PC-3 (cell line): Measurements from ENCODE around the gene ZNF469. TPM values are rescaled to one million over a fixed set of nuclear protein-coding genes. Genes with fewer than 3 reads are reported as not detected.

Source experiments
- ATAC-seq: fragments of 200-7000 bp; cut with Tn5 transposase; 2 replicates; pipeline ENCODE4 v1.9.1; 2020; ENCODE audit warnings: mild to moderate bottlenecking, moderate library complexity
- BruUV-seq: library from RNA; stranded (reverse); fragments of 400-500 nt; replicated peaks from 2 replicates; lab custom pipeline; 2021; lab: Mats Ljungman, UMichigan
- CTCF ChIA-PET: fragments of 300-600 bp; sonication (Branson Sonifier 250); formaldehyde crosslinking; loops from one replicate; lab custom pipeline; 2022; ENCODE audit warnings: antibody characterized with exemption; lab: Charles Lee
- POLR2A ChIA-PET: fragments of 300-600 bp; sonication (Branson Sonifier 250); formaldehyde crosslinking; loops from one replicate; lab custom pipeline; 2022; ENCODE audit warnings: antibody characterized with exemption; ENCODE audit not compliant: unreplicated experiment; lab: Charles Lee
- DNase-seq: peaks from one replicate; pipeline ENCODE4 v3.0.0-alpha.2; 2015
- H2AFZ ChIP-seq: fragments of 300-600 bp; sonication (generic); 2 replicates; pipeline ENCODE4 v1.6.0; 2016; ENCODE audit warnings: antibody characterized with exemption, low read length
- H3F3A ChIP-seq: fragments of 300-600 bp; sonication (generic); one replicate; pipeline ENCODE4 v1.6.0; 2017; ENCODE audit warnings: antibody characterized with exemption, low read length, control low read depth, mild to moderate bottlenecking; ENCODE audit not compliant: unreplicated experiment
- H3K27ac ChIP-seq: fragments of 300-600 bp; sonication (generic); 2 replicates; pipeline ENCODE4 v1.5.1; 2016; ENCODE audit warnings: mild to moderate bottlenecking, low read length
- H3K27me3 ChIP-seq: fragments of 300-600 bp; sonication (generic); 2 replicates; pipeline ENCODE4 v1.6.1; 2016; ENCODE audit warnings: low read length, mixed read lengths
- H3K36me3 ChIP-seq: fragments of 300-600 bp; sonication (generic); 2 replicates; pipeline ENCODE4 v1.6.1; 2016; ENCODE audit warnings: low read depth, mixed run types, low read length, mixed read lengths
- H3K4me1 ChIP-seq: fragments of 300-600 bp; sonication (generic); 2 replicates; pipeline ENCODE4 v1.5.1; 2016; ENCODE audit warnings: low read length; ENCODE audit not compliant: insufficient read depth
- H3K4me2 ChIP-seq: fragments of 300-600 bp; sonication (generic); 2 replicates; pipeline ENCODE4 v1.6.0; 2016; ENCODE audit warnings: low read length
- H3K4me3 ChIP-seq: fragments of 300-600 bp; sonication (generic); 2 replicates; pipeline ENCODE4 v1.5.1; 2016; ENCODE audit warnings: mild to moderate bottlenecking, low read length, mixed read lengths
- H3K79me2 ChIP-seq: fragments of 300-600 bp; sonication (generic); 2 replicates; pipeline ENCODE4 v1.6.1; 2017; ENCODE audit warnings: low read length, mixed read lengths
- H3K9ac ChIP-seq: fragments of 300-600 bp; sonication (generic); 2 replicates; pipeline ENCODE4 v1.6.0; 2016; ENCODE audit warnings: mild to moderate bottlenecking, low read length
- H3K9me2 ChIP-seq: fragments of 300-600 bp; sonication (generic); replicated peaks from 2 replicates; pipeline ENCODE4 v1.6.1; 2016; ENCODE audit warnings: mixed run types, low read length, mixed read lengths
- H3K9me3 ChIP-seq: fragments of 300-600 bp; sonication (generic); 2 replicates; pipeline ENCODE4 v1.6.1; 2016; ENCODE audit warnings: low read length, mixed read lengths
- H4K20me1 ChIP-seq: fragments of 300-600 bp; sonication (generic); 2 replicates; pipeline ENCODE4 v1.6.1; 2016; ENCODE audit warnings: low read length, mixed read lengths
- CTCF ChIP-seq: fragments of 300-600 bp; sonication (generic); conservative IDR thresholded peaks from 2 replicates; pipeline ENCODE4 v1.5.1; 2017; ENCODE audit warnings: antibody characterized with exemption, low read depth, mild to moderate bottlenecking, low read length
- EZH2 ChIP-seq: fragments of 300-600 bp; sonication (generic); IDR thresholded peaks from one replicate; pipeline ENCODE4 v1.6.1; 2017; ENCODE audit warnings: antibody characterized with exemption, mild to moderate bottlenecking, low read length; ENCODE audit not compliant: unreplicated experiment
- EZH2phosphoT487 ChIP-seq: fragments of 300-600 bp; sonication (generic); IDR thresholded peaks from 2 replicates; pipeline ENCODE4 v1.6.1; 2018; ENCODE audit warnings: mild to moderate bottlenecking, antibody characterized with exemption, low read length, borderline replicate concordance
- intact Hi-C: fragments of 100-400 bp; cut with micrococcal nuclease; formaldehyde crosslinking; loops from 2 replicates; pipeline ENCODE4 v1.9.0; 2023
- total RNA-seq: library from RNA; depleted of rRNA; stranded (reverse); fragments of >200 nt; gene quantifications from 2 replicates; pipeline ENCODE4 v1.2.3, GENCODE V29; 2014

Gene ZNF469
- total RNA-seq, 1 experiment from 2014 or later = 3.1 TPM

- Histone ChIP-seq H3K9me2 (no peaks in the 10 kb centered on the region), H3K4me2 (no peak overlapping the region), H3K27ac (no peak overlapping the region), H3K27me3 (no peaks in the 10 kb centered on the region), H3K9ac (no peak overlapping the region), H2AFZ (no peak overlapping the region), H3K4me1 (no peaks in the 10 kb centered on the region), H3F3A (no peaks in the 10 kb centered on the region), H3K9me3 (no peaks in the 10 kb centered on the region), H3K79me2 (no peaks in the 10 kb centered on the region), H3K4me3 (no peak overlapping the region), H3K36me3 (no peaks in the 10 kb centered on the region), H4K20me1 (no peaks in the 10 kb centered on the region)
- ATAC-seq = no peak
- intact Hi-C loops = no loop called here
- ChIA-PET POLR2A (no interaction called here), CTCF (no interaction called here)
- DNase-seq = no peak
- TF ChIP-seq EZH2phosphoT487 (no peak), CTCF (no peak), EZH2 (no peak)
- BruUV-seq = no TSS peak
Measured at GRCh38 chr16:88405216-88406060, 22.7 kb downstream of the ZNF469 start.

GRCh38 chr16:88406096-88407041 lies 23.6 kb downstream of the ZNF469 start:
- no peak for TF ChIP-seq EZH2
- no peak for TF ChIP-seq CTCF
- no peak for TF ChIP-seq EZH2phosphoT487
- Histone ChIP-seq H3F3A (no peaks in the 10 kb centered on the region), H3K9ac (no peak overlapping the region), H3K27me3 (no peaks in the 10 kb centered on the region), H3K4me1 (no peaks in the 10 kb centered on the region), H3K27ac (no peak overlapping the region), H3K4me2 (no peak overlapping the region), H3K9me2 (no peaks in the 10 kb centered on the region), H4K20me1 (no peaks in the 10 kb centered on the region), H3K36me3 (no peaks in the 10 kb centered on the region), H3K9me3 (no peaks in the 10 kb centered on the region), H2AFZ (no peak overlapping the region), H3K4me3 (no peak overlapping the region), H3K79me2 (no peaks in the 10 kb centered on the region)
- ChIA-PET CTCF (no interaction called here), POLR2A (no interaction called here)
- ATAC-seq (no peak), DNase-seq (no peak)
- BruUV-seq = no TSS peak
- intact Hi-C loops = no loop called here
